PFSK-1 (cell line): ENCODE results near the gene AIP.

Experiments used
- FOXP2 ChIP-seq: optimal IDR thresholded peaks from 2 replicates; pipeline ENCODE3; 2011; ENCODE audit warnings: borderline replicate concordance, control low read depth, inconsistent platforms; ENCODE audit not compliant: insufficient read depth; ENCODE audit errors: extremely low read length, extremely low read depth
- POLR2AphosphoS5 ChIP-seq: IDR thresholded peaks from 2 replicates; pipeline ENCODE4 v1.6.1; 2012; ENCODE audit warnings: low read depth, mild to moderate bottlenecking, control low read depth, low read length, moderate library complexity
- TAF1 ChIP-seq: IDR thresholded peaks from 2 replicates; pipeline ENCODE4 v1.6.1; 2012; ENCODE audit warnings: low read length, control low read depth, borderline replicate concordance; ENCODE audit not compliant: insufficient read depth
- TF ChIP-seq, protein P1 (sequence below), 2 experiments: IDR thresholded peaks; 2 replicates each; pipeline versions ENCODE4 v1.6.1 to v1.8.0; 2011 to 2012; ENCODE audit warnings: low read depth in 2 of 2, low read length in 2 of 2, control low read depth in 1 of 2, inconsistent platforms in 1 of 2, mild to moderate bottlenecking in 1 of 2, moderate library complexity in 1 of 2; ENCODE audit not compliant: insufficient read depth in 1 of 2

DNA sequence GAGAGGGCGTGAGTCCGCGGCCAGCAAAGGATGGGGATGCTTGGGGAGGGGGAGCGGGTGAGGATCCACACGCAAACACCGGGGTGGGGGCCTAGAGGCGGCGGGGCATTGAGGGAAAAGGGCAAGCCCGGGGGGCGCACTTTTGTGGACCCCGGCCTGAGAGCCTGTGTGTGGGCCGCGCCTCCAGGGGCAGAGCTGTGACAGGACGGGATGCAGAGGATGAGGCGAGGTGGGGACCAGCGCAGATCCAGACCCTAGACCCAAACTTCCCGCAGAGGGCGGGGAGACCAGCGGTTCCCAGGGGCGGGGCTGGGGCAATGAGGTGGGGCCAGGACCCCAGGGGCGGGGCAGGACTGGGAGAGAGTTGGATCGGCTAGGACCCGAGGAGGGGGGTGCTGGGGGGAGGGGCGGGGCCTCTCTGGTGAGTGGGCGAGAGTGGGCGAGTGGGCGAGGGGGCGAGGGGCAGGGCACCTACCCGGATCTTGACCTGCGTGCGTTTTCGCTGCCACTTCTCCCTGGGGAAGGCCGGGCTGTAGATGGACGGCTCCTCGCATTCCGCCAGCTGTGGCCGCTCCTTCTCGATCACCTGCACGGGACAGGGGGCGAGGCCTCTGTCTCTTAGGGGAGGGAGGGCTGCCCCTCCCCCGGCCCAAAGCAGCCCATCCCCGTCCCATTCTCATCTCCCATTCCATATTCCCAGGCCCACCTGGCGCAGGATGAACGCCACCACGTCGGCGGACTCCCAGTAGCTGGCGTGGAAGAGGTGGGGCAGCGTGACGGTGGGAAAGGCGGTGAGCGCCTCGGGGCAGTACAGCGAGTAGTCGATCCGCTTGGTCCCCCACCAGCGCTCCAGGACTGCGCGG, 11.8 kb downstream of the AIP start:
- TF ChIP-seq POLR2AphosphoS5 (no peak), TAF1 (no peak), FOXP2 (no peak)
- TF ChIP-seq, protein P1, sequence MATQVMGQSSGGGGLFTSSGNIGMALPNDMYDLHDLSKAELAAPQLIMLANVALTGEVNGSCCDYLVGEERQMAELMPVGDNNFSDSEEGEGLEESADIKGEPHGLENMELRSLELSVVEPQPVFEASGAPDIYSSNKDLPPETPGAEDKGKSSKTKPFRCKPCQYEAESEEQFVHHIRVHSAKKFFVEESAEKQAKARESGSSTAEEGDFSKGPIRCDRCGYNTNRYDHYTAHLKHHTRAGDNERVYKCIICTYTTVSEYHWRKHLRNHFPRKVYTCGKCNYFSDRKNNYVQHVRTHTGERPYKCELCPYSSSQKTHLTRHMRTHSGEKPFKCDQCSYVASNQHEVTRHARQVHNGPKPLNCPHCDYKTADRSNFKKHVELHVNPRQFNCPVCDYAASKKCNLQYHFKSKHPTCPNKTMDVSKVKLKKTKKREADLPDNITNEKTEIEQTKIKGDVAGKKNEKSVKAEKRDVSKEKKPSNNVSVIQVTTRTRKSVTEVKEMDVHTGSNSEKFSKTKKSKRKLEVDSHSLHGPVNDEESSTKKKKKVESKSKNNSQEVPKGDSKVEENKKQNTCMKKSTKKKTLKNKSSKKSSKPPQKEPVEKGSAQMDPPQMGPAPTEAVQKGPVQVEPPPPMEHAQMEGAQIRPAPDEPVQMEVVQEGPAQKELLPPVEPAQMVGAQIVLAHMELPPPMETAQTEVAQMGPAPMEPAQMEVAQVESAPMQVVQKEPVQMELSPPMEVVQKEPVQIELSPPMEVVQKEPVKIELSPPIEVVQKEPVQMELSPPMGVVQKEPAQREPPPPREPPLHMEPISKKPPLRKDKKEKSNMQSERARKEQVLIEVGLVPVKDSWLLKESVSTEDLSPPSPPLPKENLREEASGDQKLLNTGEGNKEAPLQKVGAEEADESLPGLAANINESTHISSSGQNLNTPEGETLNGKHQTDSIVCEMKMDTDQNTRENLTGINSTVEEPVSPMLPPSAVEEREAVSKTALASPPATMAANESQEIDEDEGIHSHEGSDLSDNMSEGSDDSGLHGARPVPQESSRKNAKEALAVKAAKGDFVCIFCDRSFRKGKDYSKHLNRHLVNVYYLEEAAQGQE (IDR thresholded peaks at IDR 0.05; ENCODE audit: insufficient read depth in 1 of 2, low read depth in 2 of 2, low read length in 2 of 2) = no peak
